HG03565 (cell line): ENCODE data around the gene LIPC.

Experiments used
- ATAC-seq: cut with Tn5 transposase; IDR thresholded peaks from one replicate; pipeline ENCODE4 v1.9.1; 2021; ENCODE audit warnings: mild to moderate bottlenecking, moderate library complexity; ENCODE audit not compliant: unreplicated experiment

Gene LIPC

DNA sequence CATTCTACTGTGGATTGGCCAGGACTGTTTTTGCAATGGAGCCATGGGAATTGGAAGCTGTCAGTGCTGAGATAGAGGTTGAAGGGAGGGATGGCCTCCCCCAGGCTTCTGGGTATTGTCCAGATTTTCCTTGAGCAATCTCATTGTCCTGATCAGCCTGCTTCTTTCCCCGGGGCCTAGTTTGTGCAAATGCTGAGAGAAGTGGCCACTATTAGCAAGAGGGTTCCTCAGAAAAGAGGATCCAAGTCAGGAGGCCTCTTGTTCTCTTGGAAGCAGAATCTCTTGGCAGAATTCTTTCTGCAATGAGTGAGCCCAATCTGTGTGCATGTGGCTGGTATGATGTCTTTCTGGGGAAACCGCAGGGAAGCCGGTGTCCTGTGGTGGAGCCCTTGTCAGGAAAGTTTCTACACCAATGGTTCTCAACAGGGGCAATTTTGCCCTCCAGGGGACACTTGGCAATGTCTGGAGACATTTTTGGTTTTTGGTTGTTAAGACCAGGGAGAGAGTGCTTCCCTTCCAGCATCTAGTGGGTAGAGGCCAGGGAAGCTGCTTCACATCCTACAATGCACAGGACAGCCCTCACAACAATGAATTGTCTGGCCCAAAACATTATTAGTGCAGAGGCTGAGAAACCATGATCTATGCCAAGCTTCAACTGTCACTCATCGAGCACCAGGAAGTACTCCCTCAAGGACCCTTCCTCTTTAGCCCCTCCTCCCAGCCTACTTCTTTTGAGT is 2.0 kb downstream of the LIPC start:
- ATAC-seq = no peak

GRCh38 chr15:58434334-58434875 is 2.6 kb downstream of the LIPC start:
- no peak for ATAC-seq

GRCh38 chr15:58436552-58436951 is 4.8 kb downstream of the LIPC start:
- ATAC-seq = no peak

- no peak for ATAC-seq
Measured at GRCh38 chr15:58437531-58438105, 5.8 kb downstream of the LIPC start.

DNA sequence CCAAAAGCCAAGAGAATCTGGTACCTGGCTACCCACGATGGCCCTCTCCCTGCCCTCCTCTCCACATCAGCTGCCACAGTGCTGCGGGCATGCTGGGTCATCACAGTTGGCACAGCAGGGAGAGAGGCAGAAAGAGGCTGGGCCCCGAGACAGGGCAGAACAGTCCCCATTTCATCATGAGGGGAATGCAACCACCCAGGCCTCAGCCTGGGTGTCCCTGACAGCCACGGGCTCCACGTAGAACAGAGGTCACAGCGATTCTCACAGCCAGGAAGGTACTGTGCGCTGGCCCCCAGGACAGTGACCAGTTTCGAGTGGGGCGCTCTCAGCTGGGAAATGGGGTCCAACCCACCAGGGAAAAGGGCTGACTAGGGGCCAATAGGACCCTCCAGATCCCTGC is 6.3 kb downstream of the LIPC start:
- no peak for ATAC-seq

GRCh38 chr15:58438956-58439355 is 7.2 kb downstream of the LIPC start:
- no peak for ATAC-seq

DNA sequence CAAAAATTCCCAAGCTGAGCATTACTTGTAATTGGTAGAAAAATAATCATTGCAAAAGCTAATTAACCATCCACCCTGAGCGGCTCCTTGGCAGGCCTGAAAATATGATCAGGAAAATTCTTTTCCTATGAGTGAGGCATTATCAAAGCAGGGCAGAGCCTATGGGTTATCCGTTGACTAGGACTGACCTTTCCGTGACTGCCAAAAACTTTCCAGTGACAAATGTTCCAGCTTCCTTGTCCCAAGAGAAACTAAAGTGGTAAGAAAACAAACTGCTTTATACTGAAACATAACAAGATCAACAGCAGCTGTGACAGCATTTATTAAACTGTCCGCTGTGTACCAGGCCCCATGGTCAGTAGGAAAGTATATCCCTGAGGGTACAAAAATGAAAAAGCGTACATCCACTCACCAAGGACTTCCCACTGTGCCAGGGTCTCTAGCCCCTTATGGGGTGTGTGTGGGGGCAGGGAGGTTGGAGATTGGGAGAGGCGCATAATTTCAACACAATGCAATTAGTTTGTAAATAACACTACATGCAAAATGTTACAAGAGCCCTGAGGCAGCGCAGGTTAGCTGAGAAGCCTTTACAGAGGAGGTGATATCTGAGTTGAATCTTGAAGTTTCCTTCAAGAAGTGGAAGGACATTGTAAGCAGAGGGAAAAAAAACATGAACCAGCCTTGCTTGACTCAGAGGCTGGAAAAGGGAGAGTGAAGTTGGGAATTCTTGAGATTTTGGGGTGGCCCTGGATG is 8.5 kb downstream of the LIPC start:
- ATAC-seq = no peak

DNA sequence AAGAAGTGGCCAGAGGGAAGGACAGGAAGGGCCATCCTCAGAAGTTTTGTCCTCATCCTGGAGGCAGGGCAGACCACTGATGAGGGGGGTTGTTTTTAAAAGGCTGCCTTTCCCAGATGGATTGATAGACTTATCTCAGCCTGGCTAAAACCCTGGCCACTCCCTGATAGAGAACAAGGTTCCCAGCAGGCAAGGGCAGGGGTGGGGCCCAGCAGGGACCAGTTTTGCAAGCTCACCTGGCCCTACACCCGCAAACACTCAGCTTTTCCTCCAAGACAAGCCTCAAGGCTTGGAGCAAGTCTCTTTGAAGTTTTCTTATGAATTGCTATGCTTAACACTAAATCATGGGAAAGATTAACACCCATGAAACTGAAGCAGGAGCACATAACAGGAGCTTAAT is 9.1 kb downstream of the LIPC start:
- ATAC-seq = no peak

- no peak for ATAC-seq
Measured at GRCh38 chr15:58441376-58442070, 9.7 kb downstream of the LIPC start.

DNA sequence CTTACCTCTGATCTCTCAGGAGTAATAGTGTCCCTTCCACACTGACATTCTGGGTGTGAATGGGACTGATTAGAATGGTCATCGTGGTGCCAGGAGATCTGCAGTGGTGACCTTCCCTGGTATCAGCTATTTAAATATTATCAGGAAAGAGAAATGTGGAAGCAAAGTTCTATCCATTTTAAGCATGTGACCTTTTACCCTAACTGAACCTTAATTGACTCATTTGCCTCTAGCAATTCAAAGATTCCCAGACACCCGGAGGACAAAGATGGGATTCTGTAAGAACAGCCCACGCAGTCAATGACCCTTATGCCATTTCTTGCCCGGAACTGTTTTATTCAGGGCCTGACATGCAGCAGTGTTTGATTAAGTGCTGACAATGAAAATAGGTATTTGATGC is 10.3 kb downstream of the LIPC start:
- ATAC-seq = no peak

DNA sequence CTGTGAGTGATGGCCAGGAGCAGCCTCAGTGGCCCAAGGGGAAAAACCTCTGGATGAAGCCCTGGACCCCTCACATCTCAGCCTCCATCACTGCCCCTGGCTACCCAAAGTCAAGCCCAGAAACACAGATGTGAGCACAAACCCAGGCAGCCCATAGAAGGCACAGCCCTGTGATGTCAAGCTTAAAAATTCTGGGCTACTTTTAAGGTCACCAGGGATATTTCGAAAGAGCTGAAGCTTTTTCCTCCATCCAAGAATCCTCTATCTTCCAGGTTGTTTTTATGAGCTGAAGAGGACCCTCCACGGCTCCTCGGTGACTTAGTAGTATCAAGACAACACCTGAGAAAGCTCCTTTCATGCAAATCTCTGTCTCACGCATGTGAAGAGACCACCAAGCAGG is 11.5 kb downstream of the LIPC start:
- ATAC-seq = no peak

DNA sequence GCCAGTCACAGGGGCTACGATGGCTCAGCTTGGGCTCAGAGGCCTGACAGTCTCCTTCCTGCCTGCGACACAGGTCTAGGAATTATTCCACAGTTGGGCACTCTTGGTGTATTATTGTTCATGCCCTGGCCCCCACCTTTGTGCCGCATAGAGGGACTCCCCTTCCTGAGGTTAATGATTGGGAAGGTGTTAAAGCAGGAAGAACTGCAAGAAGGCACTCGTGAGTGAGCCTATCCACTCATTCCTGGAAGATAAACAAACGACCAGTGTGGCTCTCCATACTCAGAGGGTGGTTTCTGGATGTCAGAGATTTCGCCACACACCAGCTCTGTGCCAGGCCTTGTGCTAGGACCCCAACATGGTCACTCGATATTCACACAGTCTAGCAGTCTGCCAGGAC is 12.3 kb downstream of the LIPC start:
- no peak for ATAC-seq

- ATAC-seq = no peak
Measured at GRCh38 chr15:58444658-58445332, 13.0 kb downstream of the LIPC start.

DNA sequence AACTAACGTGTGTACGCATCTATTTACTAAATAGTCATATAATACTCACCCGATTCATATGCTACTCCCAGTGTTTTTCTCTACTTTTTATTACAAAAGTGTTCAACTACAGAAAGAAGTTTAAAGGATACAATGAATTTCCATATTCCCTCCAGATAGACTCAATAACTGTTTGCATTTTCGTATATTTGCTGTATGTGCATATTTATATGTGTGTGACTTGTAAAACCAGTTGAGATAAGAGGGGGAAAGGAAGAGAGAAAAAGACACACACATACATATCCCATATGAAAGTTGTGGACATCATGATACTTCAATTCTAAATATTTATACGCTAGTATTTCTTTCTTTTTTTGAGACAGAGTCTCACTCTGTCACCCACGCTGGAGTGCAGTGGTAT is 14.1 kb downstream of the LIPC start:
- no peak for ATAC-seq

DNA sequence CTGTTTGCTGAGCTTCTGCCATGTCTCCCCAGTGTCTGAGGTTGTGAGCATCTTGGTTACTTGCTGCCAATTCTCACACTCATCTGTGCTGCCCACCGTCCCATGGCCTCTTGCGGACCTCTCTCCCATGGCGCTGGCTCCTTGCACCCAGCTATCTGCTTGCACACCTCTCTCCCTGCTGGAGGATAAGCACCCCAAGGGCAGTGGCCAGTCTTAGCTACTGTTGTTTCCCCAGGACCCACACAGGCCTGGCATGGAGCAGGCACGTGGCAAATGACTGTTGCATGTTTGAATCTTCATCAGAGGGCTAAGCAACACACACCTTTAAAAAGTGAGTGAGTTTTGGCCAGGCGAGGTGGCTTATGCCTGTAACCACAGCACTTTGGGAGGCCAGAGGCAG is 14.7 kb downstream of the LIPC start:
- no peak for ATAC-seq

DNA sequence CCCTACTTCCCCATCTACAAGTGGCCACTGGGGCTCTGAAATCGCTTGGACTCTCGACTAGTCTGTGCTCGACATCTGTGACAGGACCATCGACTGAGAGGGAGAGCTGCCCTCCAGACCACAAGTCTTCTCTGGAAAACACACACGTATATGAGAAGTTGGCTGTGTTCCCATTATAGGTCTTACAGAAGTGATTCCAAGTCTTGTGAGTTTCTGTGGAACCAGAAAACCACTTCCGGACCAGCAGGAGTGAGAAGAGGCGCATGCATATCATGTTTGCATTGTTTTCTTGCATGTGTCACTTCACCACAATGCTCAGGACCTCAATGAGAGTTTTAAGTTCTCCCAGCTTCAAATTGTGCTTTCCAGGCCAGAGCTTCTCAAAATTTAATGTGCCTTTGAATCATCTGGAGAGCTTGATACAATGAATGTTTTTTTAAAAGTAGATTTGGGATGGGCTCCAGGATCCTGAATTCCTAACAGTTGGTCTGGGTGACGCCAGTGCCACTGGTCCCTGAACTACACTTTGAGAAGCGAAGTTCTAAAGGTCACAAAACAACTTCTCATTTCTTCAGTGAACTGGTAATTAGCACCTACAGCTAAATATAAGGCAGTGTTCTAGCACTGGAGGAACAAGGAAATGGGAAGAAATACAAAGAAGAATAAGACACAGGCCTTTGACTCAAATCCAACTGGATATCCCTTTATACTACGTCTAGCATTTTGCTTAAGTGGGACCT is 15.7 kb downstream of the LIPC start:
- no peak for ATAC-seq

DNA sequence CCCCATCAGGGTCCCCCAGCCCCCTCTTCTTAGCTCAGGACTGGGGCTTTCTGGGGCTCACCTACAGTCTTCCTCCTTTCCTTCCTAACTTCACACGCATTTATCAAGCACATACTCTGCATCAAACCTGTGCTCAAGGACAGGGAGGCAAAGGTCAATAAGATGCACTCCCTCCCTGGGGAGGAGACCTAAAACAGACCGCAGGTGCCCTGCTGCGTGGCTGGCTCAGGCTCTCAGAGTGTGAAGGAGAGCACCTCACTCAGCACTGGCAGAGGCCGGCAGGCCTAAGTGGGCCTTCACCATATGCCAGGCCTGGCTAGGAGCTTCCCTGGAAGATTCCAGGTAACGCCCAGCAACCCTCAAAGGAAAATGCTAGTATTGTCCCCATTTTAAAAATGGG is 16.5 kb downstream of the LIPC start:
- no peak for ATAC-seq

DNA sequence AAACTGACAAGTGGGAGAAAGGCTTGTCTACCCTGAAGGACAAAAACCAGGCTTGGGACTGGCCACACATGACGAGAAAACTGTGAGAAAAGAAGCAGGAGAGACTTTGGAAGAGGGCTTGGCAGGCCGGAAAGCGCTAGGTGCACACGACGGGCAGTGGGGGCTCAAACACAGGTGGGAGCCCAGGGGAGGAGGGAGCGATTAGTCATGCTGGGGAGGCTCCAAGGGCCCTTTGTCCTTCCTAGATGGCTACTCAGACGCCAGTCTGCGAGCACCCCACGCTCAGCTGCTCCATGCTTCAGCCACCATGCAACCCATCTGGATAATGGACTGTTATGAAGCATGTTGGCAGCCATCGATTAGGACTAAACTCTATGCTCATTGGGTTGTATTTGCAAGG is 17.1 kb downstream of the LIPC start:
- no peak for ATAC-seq

DNA sequence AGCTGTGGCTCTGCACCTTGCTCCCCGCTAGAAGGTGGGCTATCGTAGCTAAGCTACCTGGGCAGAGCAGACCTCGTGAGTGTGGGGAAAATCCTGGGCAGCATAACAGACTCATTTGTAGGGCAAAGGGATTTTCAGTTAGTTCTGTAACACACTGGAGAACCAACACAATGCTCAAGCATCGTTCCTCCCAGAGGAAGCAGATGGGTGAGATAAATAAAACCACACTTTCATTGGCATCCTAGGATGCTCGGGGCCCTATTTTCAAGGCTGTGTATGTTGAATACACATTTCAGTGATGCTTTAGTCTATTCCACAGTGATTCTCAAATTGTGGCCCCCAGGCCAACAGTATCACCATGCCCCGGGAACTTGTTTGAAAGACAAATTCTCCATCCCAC is 20.0 kb downstream of the LIPC start:
- no peak for ATAC-seq

DNA sequence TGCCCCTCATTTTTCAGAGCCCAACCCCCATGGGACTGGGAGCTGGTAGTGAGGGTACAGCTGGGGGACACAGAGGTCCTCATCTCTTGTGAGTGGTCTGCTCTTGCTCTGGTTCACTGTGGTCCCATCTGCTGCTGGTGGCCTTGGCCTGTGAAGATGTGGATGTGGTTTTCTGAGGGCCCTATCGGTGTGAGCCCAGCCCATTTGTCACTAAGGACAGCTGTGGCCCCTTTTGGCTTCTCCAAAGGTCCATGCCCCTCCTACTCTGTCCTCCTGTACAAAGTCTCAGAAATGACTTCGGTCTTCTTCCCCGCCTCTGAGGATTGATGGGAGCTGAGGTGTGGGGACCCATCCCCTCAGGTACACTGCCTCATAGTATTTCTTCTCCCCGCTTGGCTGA is 21.0 kb downstream of the LIPC start:
- ATAC-seq = no peak
